C1 segment of cervical spinal cord (tissue), 14 donors: Measurements from ENCODE around the gene TAB2.
A peak's percentile ranks its signal among the peaks of the same experiment; 100 is the strongest.

Experiments used
- DNase-seq, 14 donors: peaks; one replicate each; lab custom pipeline; 2025; lab: John Stamatoyannopoulos, UW

The TAB2 gene

DNA sequence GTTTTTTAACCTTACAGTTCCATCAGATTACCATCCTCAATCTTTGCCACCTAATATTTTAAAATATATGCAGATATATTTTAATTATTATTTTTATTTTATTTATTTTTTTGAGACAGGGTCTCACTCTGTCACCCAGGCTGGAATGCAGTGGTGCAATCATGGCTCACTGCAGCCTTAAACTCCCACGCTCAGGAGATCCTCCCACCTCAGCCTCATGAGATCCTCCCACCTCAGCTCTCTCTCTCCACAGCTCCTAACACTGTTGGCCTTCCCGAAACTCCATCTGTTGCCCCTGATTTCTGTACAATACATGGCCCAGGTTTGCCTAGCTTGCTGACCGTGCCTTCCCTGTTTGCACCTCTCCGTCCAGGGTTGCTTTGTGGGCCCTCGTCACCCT, 4.4 kb upstream of the TAB2 start:
- no peak for DNase-seq

DNA sequence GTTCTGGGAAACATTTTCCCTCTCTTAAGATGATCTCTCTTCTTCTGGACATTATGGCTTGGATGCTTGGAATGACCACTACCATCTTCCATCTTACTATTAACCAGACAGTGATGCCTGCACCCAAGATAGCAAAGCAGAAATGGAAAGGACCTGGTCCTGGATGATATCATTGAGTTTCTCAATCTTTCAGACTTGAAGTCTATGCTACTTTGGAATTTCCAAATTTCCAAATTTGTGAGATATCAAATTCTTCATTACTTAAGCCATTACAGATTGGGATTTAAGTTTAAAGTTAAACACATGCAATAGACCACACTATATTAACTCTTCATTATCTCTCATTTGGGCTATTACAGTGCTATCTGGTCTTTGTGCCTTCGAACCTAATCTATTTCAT, 3.7 kb upstream of the TAB2 start:
- DNase-seq, result no peak

DNA sequence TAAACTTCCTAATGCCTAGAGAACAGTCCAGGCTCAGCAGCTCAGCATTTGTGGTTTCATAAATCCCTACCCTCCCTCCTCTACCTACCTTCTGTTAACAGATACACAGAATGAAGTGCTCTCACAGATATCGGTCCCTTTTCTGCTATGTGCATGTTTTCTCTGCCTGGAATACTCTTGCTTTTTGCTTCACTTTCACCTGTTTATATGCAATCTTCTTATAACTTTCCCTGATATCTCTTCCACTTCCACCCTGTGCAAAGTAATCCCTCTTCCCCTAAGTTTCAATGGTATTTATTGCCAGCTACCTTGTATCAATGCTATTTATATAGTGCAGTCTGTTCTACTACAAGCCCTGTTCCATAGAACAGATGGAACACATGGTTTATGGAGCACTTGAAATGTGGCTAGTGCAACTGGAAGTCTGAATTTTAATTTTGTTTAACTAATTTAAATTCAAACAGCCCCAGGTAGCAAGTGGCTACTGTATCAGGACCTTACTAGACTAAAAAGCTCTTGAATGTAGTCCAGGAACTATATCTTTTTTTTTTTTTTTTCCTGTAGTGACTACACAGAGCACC, 3.1 kb upstream of the TAB2 start:
- DNase-seq, result no peak

DNA sequence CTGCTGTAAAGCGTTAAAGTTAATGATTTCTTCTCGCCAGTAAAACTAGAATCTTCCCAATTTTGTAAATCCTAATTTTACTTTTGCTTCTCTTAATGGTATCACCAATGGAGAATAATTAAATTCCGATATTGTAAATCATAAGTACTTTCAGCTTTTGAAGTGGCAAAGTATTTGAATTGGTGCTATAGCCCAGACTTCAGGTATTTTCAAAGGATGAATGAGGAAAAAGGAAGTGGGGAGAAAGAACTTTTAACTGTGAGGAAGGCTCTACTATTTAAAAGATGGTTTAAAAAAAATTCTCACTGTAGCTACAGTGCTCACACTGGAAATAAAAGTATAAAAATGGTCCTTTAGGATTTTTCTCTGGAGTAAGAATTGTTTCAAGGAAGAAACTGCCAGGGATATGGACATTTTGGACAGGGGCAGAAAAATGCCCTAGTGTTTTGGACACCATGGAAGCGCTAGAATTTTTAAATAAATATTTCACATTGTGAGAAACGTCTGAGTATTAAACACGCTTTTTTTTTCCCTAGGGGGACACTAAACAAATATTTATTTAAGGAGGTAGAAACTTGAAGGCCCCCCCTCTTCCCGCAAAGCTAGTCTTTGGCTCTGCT, 1.3 kb upstream of the TAB2 start:
- no peak for DNase-seq

DNA sequence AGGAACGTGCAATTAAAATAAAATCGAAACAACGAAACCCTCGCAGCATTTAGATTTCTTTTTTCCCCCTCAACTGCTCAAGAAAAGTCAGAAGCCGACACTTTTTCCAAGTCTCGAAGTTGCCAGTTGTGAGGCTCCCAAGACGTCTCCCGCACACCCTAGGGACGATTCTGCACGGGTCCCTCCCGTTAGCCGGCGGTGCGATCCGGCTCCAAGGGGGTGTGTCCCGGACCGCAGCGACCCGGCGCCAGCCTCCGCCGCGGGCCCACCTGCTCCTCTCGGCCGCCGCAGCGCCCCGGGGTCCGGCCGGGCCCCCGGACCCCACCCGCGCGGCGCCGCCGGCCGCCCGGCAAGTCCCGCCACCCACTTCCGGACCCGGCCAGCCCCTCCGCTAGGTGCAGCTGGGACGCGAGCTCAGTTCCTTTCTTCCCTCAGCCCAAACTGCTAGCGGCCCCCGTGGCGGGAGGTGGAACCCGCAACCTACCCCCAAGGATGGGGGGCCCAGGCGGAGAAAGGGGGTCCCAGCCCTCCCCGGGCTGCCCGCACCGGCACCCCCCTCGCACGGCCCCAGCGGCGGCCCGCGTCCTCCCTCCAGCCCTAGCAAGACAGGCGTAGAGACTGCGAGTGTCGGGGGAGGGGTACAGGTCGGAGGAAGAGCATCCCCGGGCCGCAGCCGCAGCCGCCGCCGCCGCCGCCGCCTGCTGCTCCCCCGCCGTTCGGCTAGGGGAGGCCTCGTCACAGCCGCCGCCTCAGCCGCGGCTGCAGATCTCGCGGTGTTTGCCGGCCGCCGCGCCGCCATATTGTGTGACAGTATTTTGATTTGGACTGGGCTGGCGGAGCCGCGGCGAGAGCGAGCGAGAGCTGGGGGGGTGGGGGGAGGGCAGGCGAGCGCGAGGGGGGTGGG, 520 bp upstream of the TAB2 start:
- DNase-seq, result peak; percentile 48 to 95 (median 82)

DNA sequence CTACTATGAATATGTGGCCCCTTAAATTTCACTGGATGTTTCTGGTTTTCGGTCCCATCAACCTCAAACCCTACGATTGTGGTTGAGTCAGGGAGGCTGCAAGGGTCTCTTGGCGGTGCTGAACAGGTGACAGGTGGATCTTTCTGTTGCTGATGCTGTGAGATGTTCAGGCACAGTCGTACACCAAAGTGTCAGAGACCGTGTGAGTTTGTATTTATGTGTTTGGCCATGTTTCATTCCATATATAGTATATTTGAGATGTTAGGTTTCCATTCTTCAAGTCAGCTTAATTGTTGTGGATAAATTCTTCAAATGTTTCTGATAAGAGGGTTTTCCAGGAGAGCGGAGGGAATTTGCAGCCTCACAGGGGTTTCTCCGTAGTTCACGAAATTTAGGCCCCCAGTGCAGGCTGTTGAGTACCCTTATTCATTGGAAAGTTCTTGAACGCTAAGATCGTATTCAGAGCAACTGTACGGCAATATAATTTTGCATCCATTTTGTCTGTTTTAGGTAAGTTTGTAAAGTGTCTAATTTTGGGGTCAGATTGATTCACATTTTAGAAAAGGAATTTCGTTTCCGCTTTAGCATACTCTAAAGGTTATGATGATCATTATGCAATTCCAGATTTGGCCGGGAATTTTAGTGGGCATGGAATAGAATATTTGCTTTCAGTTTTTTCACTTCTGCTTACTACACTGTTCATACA, 1.2 kb downstream of the TAB2 start:
- peak in 10 of 14 donors; percentile 35 to 77 (median 59) for DNase-seq

DNA sequence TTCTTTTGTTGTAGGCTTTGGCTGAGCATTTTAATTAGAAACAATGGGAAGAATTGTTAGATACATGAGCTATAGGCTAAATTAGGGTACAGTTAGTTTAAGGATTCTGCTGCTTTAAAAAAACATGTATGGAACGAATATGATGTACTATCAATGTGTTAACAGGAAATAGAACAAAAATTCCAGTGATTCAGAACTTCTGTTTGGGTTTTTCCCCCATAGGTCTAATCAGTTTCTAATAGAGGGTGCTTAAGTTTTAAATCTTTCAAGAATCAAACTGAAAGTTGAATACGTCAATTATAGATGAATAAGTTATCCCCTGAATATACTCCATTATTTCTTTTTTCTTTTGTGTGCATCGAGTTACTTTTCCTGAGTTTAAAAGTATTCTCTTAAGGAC, 1.9 kb downstream of the TAB2 start:
- DNase-seq, result no peak

DNA sequence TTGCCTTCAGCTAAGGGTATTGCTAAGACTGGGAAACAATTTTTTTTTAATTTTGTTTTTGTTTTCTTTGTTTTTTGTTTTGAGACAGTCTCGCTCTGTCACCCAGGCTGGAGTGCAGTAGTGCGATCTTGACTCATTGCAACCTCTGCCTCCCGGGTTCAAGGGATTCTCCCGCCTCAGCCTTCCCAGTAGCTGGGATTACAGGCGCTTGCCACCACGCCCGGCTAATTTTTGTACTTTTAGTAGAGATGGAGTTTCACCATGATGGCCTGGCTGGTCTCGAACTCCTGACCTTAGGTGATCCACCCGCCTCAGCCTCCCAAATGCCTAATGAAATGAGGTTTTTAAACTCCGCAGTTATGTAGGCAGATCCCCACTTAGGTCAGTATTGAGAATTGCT, 2.5 kb downstream of the TAB2 start:
- DNase-seq, result peak in 2 of 14 donors; percentile 6 to 22

DNA sequence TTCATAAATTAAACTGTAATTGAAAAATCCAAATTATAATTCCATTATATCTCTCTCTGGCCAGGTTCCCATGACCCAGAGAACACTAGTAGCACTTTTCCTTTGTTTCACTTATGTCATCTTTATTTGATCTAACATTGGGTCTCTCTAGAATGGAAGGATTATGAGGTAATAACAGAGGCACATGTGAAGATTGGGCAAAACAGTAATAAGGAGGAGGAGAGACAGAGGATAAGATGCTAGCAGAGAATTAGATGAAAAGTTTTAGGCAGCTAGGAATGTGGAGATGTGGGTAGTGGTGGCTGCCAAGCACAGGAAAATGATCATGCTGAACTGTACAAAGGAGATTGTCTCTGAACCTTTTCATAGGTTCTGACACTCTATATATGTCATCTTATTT, 3.3 kb downstream of the TAB2 start:
- no peak for DNase-seq

DNA sequence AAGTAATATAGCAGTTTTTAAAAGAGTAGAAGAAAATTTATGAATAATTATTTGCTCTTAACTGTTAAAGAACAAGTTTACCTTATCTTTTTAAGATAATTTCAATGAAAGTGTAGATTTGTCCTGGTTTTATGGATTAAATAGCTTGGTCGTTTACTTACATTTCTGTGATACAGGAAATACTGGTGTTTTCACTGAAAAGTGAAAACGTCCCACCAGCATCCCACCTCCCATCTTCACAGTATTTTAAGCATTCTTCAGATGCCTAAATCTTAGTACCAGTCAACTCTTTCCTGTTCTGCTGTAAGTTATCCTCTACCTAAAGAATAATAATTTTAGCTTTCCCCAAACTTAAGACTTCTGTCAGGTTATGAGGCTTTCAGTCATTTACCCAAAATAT, 5.8 kb downstream of the TAB2 start:
- DNase-seq, result no peak

DNA sequence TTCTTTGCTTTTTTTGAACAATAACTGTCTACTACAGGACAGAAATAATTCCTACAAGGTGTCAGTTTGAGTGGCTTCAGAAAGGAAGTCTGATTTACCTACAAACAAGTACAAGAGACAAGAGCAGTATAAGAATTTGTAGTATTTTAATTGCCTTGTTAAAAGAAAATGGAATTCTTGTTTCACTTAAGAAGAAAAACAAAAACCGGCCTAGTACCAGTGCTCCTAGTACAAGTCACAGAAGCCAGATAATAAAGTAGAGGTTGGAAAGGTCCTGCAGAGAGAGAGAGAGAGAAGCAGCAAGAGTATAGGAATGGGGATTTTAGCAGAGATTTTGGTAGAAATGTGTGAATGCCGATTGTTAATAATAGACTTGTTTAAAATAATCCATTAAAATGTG, 6.4 kb downstream of the TAB2 start:
- DNase-seq, result no peak

DNA sequence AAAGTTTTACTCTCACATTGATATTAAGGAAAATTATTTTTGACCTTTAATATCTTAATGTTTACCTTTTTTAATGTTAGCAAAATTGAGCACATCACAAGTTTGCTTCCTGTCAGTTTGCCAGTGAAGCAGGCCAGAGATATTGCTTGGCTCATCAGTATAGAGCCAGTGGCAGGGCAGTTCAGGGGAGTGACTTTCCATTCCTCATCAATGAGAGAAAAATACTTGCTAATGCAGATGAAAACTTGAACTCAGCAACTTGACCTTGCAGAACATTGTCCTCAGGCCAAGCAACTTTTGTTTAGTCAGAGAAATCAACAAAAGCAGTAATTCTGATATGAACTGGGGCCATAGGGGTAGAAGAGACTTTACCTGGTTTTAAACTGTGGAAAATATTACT, 6.9 kb downstream of the TAB2 start:
- DNase-seq, result no peak

DNA sequence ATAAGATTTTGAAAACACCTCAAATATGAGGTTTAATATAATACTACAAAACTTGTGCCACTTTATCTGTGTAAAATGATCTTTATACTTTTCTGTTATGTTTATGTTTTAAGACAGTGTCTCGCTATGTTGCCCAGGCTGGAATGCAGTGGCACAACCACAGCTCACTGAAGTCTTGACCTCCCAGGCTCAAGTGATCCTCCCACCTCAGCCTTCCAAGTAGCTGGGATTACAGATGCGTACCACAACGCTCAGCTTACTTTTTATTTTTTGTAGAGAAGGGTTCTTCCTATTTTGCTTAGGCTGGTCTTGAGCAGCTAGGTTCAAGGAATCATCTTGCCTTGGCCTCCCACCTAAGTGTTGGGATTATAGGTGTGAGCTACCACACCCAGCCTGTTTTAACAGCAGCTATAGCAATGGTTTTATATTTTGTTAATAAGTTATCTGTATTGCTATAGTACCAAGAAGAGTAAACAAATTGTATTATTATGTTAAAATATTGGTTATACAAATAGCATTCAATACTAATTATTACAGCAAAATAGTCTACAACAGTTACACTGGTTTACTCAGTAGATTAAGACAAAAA, 8.2 kb downstream of the TAB2 start:
- DNase-seq, result no peak

DNA sequence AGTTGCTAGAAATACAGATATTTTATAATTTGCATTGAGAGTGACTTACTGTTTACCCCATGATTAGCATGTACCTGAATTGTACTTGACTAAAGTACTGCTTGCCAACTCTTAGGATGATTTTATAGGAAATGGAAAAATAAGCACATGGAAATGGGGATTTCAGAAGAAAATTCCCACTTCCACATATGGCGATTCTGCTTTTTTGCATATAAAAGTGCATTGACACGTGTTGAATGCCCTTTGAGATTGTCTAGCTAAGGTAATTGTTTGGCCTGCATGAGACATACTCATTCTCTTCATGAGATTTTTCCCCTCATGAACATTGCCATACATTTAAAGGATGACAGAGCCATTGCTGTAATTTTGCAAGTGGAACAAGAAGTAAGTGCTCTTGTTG, 10.1 kb downstream of the TAB2 start:
- no peak for DNase-seq

DNA sequence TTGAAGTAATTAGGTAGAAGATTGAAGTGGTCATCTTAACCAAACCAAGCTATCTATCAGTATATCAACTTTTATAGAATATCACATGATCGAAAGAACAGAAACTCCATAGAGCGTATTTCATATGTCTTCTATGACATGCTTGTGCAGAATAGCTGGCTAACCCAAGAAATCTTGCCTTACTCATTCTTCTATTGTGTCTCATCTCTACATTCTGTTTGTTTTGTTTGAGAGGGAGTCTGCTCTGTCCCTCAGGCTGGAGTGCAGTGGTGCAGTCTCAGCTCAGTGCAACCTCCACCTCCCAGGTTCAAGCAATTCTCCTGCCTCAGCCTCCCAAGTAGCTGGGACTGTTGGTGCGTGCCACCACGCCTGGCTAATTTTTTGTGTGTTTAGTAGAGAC, 10.6 kb downstream of the TAB2 start:
- DNase-seq, result no peak

DNA sequence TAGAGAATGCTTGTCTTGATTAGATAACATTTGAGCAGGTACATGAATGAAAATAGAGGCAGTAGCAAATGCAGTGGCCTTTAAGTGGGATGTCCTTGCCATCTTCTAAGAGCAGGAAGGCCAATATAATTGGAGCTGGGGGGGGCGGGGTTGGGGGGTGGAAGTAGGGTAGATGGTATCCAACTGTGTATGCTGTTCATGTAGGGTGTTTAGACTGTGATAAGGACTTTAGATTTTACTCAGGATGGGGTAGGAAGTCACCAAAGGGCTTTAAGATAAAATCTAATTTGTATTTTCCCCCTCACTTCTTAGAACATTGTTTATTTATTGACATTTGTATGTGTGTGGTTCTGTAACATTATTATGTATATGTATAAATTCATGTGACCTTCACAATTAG, 12.0 kb downstream of the TAB2 start:
- DNase-seq, result no peak

DNA sequence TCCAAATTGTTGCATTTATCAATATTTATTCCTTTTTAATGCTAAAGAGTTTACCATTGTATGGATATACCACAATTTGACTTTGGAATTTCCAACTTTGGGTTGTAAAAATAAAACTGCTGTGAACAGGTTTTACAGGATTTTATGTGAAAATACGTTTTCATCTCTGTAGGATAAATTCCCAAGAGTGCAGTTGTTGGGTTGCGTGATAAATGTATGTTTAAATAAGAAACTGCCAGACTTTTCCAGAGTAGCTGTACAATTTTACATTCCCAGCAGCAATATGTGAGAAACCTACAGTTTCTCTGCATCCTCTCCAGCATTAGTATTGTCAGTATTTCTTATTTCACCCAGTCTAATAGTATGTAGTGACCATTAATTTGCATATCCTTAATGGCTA, 12.6 kb downstream of the TAB2 start:
- DNase-seq, result no peak

DNA sequence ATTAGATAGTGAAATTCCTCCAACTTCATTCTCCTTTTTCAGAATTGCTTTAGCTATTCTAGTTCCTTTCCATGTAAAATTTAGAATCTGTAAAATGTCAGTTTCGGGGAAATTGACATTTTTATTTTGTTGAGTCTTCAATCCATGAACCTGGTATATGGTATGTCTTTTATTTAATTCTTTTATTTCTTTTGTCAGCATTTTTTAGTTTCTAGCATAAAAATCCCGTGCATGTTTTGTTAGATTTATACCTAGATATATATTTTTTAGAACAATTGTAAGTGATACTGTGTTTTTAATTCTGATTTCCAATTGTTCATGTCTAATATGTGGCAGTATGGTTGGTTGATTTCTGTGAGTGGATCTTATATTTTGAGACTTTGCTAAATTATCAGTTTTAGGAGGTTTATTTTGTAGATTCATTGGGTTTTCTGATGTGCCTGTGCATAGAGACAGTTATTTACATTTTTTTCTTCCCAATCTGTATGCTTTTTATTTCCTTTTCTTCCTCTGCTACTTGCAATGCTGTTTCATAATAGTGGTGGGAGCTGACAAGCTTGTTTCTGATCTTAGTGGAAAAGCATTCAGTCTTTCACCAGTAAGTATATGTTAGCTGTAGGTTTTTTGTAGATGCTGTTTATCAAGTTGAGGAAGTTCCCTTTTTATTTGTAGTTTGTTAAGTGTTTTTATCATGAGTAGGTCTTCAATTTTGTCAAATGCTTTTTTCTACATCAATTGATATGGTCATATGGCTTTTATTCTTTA, 13.7 kb downstream of the TAB2 start:
- no peak for DNase-seq

DNA sequence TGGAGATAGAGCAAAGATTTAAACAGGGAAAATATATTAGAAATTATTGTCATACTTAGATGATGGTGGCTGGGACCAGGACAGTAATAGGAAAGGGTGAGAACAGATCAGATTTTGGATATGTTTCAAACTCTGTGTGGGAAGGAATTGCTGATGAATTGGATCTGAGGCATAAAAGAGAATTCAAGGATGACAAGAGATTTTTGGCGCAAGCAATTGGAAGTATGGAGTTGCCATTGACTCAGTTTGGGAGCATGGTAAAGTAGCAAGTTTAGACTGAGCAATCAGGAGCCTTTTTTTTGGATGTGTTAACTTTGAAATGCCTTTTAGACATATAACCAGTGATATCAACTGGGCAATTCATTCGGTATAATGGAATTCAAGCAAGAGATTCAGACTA, 14.4 kb downstream of the TAB2 start:
- DNase-seq, result no peak

DNA sequence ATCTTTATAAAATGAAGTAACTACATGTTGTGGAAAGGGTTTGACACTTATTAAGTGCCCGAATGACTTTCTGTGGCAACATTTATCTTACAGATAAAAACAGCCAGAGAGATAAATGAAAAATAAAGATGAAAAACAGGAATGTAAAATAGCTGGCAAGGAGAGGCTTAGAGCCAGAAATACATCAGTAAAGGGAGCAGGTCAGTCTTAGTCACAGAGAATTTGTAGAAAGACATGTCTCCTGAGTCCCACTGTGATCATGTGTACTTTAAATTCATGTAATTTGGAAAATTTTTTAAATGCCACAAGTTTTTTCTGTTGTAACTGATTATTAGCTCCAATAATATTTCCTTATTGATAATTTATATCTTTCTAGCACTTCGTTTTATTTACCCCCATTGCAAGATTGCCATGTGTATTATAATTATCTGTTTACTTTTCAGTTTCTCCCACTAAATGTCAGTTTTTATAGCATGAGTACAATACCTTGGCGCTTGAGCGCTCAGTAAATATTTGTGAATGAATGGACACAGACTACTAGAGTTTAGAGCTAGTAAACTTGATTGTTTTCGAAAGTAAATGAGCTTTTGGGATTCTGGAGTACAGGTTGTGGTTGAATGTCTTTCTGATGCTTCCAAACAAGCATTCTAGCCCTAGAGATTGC, 15.2 kb downstream of the TAB2 start:
- DNase-seq, result no peak

DNA sequence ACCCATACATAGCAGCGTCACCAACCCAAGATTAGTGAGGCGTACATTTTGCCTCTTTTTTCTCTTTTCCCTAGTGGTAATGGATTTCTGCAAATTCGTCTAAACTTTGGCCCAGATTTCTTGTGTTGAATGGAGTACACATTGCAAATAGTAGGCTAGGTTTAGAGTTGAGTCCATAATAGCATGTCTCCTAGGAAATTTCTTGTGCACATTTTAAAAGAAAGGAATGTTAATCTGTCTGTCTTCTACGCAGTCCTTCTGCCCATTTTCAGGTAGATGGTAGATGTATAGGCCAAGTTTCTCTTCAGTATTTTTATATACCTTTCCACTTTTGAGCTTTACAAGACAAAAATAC, 15.7 kb downstream of the TAB2 start:
- no peak for DNase-seq
